Endodermal cell (in vitro differentiated cells): Measurements from ENCODE around the gene PRG3. TPM values are rescaled to one million over a fixed set of nuclear protein-coding genes. Genes with fewer than 3 reads are reported as not detected.

Source experiments
- DNase-seq: peaks from one replicate; pipeline ENCODE4 v3.0.0-alpha.2; 2017
- H3K27ac ChIP-seq: 2 replicates; pipeline ENCODE4 v1.5.1; 2013; ENCODE audit warnings: mild to moderate bottlenecking, low read depth, low read length, moderate library complexity
- H3K27me3 ChIP-seq: 2 replicates; pipeline ENCODE4 v1.6.1; 2013; ENCODE audit warnings: mild to moderate bottlenecking, low read length, moderate library complexity; ENCODE audit not compliant: insufficient read depth, control insufficient read depth, poor library complexity, severe bottlenecking
- H3K36me3 ChIP-seq: 2 replicates; pipeline ENCODE4 v1.7.0; 2013; ENCODE audit warnings: mild to moderate bottlenecking, low read length, moderate library complexity; ENCODE audit not compliant: control insufficient read depth, insufficient read depth
- H3K4me1 ChIP-seq: one replicate; pipeline ENCODE4 v1.7.0; 2013; ENCODE audit warnings: low read length; ENCODE audit not compliant: control insufficient read depth, insufficient read depth
- H3K4me3 ChIP-seq: 2 replicates; pipeline ENCODE4 v1.5.1; 2013; ENCODE audit warnings: mild to moderate bottlenecking, low read length, moderate library complexity
- H3K9ac ChIP-seq: 2 replicates; pipeline ENCODE4 v1.6.1; 2013; ENCODE audit warnings: mild to moderate bottlenecking, low read length, moderate library complexity; ENCODE audit not compliant: poor library complexity, severe bottlenecking; ENCODE audit errors: extremely low read depth
- H3K9me3 ChIP-seq: 2 replicates; pipeline ENCODE4 v1.6.1; 2013; ENCODE audit warnings: mild to moderate bottlenecking, low read length, moderate library complexity; ENCODE audit not compliant: control insufficient read depth
- H3K27ac Mint-ChIP-seq: 2 replicates; pipeline ENCODE4 v1.8.0; 2020; ENCODE audit warnings: mixed read lengths
- H3K27me3 Mint-ChIP-seq: 2 replicates; pipeline ENCODE4 v1.8.0; 2021; ENCODE audit warnings: mild to moderate bottlenecking, mixed read lengths; ENCODE audit not compliant: insufficient read depth
- H3K36me3 Mint-ChIP-seq: 2 replicates; pipeline ENCODE4 v1.8.0; 2020; ENCODE audit warnings: low read depth, mixed read lengths
- H3K4me1 Mint-ChIP-seq: 2 replicates; pipeline ENCODE4 v1.8.0; 2020; ENCODE audit warnings: mixed read lengths
- H3K4me3 Mint-ChIP-seq: 2 replicates; pipeline ENCODE4 v1.8.0; 2020; ENCODE audit warnings: mild to moderate bottlenecking, moderate library complexity, mixed read lengths
- H3K9me3 Mint-ChIP-seq: 2 replicates; pipeline ENCODE4 v1.8.0; 2020; ENCODE audit warnings: mild to moderate bottlenecking, mixed read lengths
- WGBS, 2 experiments: methylation state at CpG; one replicate each; pipeline versions ENCODE4 v1.1.5 to v1.1.7; 2013; ENCODE audit warnings: missing lambda C conversion rate in 2 of 2, mixed read lengths in 1 of 2; ENCODE audit not compliant: insufficient coverage in 1 of 2, insufficient read length in 1 of 2; 5-methylcytosine and 5-hydroxymethylcytosine counted together
- total RNA-seq, 2 donors: library from RNA; stranded (reverse); fragmentation: NEBNext Ultra II Directional in 1 of 2; extraction: Animal tissue kit (Norgen Biotek cat#: 25700) in 1 of 2; gene quantifications; 2 replicates in 1 of 2; 3 replicates in 1 of 2; pipeline ENCODE4 v1.2.1, GENCODE V29; 2021
- TF ChIP-seq, protein P1 (sequence below): fragments of 200-600 bp; sonication (generic); conservative IDR thresholded peaks from 2 replicates; pipeline ENCODE4 v1.5.0; 2021; ENCODE audit warnings: antibody characterized with exemption, mild to moderate bottlenecking

The PRG3 gene
- total RNA-seq, 2 donors from 2014 or later: not detected

DNA sequence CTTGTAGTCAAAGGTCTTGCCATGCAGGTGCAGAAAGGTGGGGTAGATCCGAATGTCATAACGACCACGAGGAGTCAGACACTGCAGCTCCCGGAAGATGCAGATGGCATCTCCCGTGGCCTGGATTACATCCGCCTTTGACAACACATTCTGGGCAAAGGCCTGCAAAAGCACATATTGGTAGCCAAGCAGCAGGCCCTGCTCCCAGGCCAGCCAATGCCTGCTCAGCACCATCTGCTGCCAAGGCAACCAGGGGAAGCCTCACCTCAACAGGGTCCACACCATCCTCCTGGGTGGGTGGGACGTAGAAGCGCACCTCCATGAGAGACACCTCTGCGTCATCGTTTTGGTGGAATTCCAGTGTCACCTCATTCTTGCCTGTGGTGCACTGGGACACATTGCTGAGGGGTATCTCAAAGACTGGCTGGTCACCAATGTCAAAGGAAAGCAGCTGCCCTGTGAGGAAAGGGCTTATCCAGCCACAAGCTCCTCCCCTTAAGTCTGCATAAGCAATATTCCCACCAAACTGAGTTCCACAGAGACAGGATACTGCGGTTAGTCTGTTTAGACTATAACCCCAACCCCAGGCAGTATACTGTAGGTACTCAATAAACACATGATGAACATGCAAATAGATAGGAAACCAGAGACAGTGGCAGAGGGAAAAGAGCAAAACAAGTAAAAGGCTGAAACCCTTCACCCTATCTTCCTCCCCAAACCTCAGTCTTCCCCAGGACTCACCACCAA, 48.1 kb downstream of the PRG3 start:
- no peaks in the 10 kb centered on the region for H3K4me1 ChIP-seq
- peaks cover 64% of the 10 kb centered on the region for H3K36me3 ChIP-seq
- no peak overlapping the region for H3K4me3 ChIP-seq
- Mint-ChIP-seq H3K36me3 (peaks cover 63% of the 10 kb centered on the region), H3K9me3 (no peaks in the 10 kb centered on the region), H3K4me3 (no peak overlapping the region), H3K27me3 (no peaks in the 10 kb centered on the region), H3K4me1 (peaks cover 17% of the 10 kb centered on the region), H3K27ac (no peak overlapping the region)
- H3K27ac ChIP-seq: no peak overlapping the region
- DNase-seq: no peak
- WGBS, 2 experiments: 95 to 96% methylated on average over 7 to 11 of the region's 11 CpGs
- TF ChIP-seq, protein P1, sequence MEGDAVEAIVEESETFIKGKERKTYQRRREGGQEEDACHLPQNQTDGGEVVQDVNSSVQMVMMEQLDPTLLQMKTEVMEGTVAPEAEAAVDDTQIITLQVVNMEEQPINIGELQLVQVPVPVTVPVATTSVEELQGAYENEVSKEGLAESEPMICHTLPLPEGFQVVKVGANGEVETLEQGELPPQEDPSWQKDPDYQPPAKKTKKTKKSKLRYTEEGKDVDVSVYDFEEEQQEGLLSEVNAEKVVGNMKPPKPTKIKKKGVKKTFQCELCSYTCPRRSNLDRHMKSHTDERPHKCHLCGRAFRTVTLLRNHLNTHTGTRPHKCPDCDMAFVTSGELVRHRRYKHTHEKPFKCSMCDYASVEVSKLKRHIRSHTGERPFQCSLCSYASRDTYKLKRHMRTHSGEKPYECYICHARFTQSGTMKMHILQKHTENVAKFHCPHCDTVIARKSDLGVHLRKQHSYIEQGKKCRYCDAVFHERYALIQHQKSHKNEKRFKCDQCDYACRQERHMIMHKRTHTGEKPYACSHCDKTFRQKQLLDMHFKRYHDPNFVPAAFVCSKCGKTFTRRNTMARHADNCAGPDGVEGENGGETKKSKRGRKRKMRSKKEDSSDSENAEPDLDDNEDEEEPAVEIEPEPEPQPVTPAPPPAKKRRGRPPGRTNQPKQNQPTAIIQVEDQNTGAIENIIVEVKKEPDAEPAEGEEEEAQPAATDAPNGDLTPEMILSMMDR: no peak
- no peaks in the 10 kb centered on the region for H3K9me3 ChIP-seq
- no peak overlapping the region for H3K9ac ChIP-seq
- H3K27me3 ChIP-seq: no peaks in the 10 kb centered on the region

DNA sequence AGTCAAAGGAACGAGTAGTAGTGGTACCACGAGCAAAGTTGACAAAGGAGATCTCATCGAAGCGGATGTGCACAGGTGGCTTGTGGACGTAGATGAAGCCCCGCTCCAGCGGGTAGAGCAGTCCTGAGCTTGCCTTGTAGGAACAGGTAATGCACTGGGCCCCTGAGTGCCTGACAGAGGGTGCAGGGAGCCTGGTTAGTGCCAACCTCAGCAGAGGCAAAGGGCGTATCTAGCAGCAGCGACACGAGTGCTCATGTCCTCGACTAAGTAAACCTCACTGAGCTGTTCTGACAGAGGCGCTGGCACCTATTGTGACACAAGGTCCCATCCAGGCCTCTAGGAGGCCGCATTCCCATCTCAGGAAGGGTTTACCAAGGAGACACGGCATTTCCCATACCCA, 49.2 kb downstream of the PRG3 start:
- H3K9me3 Mint-ChIP-seq: no peaks in the 10 kb centered on the region
- Histone ChIP-seq H3K27ac (no peak overlapping the region), H3K4me3 (no peak overlapping the region), H3K9me3 (no peaks in the 10 kb centered on the region), H3K36me3 (peaks cover 76% of the 10 kb centered on the region), H3K9ac (no peak overlapping the region), H3K27me3 (no peaks in the 10 kb centered on the region), H3K4me1 (no peaks in the 10 kb centered on the region)
- no peak overlapping the region for H3K4me3 Mint-ChIP-seq
- TF ChIP-seq, protein P1: no peak
- peaks cover 17% of the 10 kb centered on the region for H3K4me1 Mint-ChIP-seq
- WGBS, 2 experiments: 92 to 97% methylated on average over 14 of the region's 14 CpGs
- DNase-seq: no peak
- peaks cover 74% of the 10 kb centered on the region for H3K36me3 Mint-ChIP-seq
- no peak overlapping the region for H3K27ac Mint-ChIP-seq
- H3K27me3 Mint-ChIP-seq: no peaks in the 10 kb centered on the region

DNA sequence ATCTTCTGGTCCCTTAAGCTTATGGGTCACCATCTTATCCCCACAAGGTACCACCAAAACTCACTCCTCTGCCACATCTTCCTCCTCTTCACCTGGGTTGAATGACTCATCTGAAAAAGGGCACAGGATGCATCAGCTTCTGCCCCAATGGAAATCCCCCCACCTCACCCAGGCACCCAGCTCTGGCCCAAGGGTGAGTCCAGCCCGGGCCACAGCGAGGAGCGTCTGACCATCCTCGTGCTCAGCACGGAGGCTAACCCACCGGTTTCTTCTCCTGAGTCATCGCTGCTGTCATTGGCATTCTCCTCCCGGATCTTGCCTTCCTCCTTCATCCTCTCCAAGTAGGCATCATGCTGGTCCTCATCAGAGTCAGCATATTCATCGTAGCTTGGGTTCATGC, 50.9 kb downstream of the PRG3 start:
- DNase-seq: no peak
- peaks cover 7% of the 10 kb centered on the region for H3K4me1 ChIP-seq
- H3K27me3 ChIP-seq: no peaks in the 10 kb centered on the region
- H3K27ac ChIP-seq: no peak overlapping the region
- H3K27me3 Mint-ChIP-seq: no peaks in the 10 kb centered on the region
- H3K36me3 Mint-ChIP-seq: peaks cover 84% of the 10 kb centered on the region
- H3K4me1 Mint-ChIP-seq: peaks cover 19% of the 10 kb centered on the region
- WGBS, 2 experiments: 93 to 96% methylated on average over 9 of the region's 9 CpGs
- H3K9me3 ChIP-seq: no peaks in the 10 kb centered on the region
- no peaks in the 10 kb centered on the region for H3K9me3 Mint-ChIP-seq
- H3K4me3 Mint-ChIP-seq: no peak overlapping the region
- H3K27ac Mint-ChIP-seq: no peak overlapping the region
- H3K4me3 ChIP-seq: no peak overlapping the region
- no peak overlapping the region for H3K9ac ChIP-seq
- H3K36me3 ChIP-seq: peaks cover 87% of the 10 kb centered on the region
- TF ChIP-seq, protein P1: no peak
